ENCODE measurements around the gene ERG. TPM values are rescaled to one million over a fixed set of nuclear protein-coding genes. Genes with fewer than 3 reads are reported as not detected.

ERG gene
- total RNA-seq, 2 experiments from 2014 or later, result not detected

DNA sequence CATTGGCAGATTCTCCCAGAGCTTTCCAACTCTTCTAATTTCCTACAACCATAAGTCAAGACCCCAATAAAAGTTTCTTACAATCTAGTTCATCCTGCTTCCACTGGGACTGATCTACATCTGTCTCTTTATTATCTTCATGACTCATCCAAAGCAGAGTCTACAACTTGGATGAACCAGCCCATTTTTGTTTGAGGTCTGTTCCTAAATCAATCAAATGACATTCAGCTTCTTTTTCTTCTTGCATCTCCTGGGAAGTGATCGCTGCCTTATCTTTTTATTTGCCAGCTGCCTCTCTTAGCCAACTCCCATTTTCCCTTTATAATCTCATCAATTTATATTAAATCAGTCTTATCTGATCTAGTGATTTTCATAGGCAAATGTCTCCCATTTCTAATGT is 105.6 kb downstream of the ERG start:
- Histone ChIP-seq H3K9me3 (ENCODE audit: low read length) (no peaks in the 10 kb centered on the region), H3K4me1 (ENCODE audit: insufficient read depth, low read length, poor library complexity, severe bottlenecking) (no peaks in the 10 kb centered on the region), H2AFZ (ENCODE audit: low read length) (no peak overlapping the region), H3K9me2 (ENCODE audit: insufficient read depth, low read length) (no peaks in the 10 kb centered on the region), H3K4me3 (ENCODE audit: low read depth, low read length, poor library complexity, severe bottlenecking) (no peak overlapping the region), H3K4me2 (ENCODE audit: low read length) (no peak overlapping the region), H4K20me1 (ENCODE audit: insufficient read depth, low read length) (no peaks in the 10 kb centered on the region), H3K36me3 (ENCODE audit: insufficient read depth, low read length) (no peaks in the 10 kb centered on the region), H3K27ac (ENCODE audit: low read depth, low read length, poor library complexity, severe bottlenecking) (no peak overlapping the region), H3K79me2 (ENCODE audit: insufficient read depth, low read depth, low read length) (no peaks in the 10 kb centered on the region)
- no TSS peak for BruUV-seq (replicated peaks)
- ChIA-PET POLR2A (interaction anchor here (0.5 to 0.6 kb wide), 2 partner anchors 161 to 849 kb away, joined by 3 to 4 read pairs; no protein-coding TSS in a partner anchor), CTCF (ENCODE audit: unreplicated experiment) (no interaction called here)
- TF ChIP-seq, protein P1, sequence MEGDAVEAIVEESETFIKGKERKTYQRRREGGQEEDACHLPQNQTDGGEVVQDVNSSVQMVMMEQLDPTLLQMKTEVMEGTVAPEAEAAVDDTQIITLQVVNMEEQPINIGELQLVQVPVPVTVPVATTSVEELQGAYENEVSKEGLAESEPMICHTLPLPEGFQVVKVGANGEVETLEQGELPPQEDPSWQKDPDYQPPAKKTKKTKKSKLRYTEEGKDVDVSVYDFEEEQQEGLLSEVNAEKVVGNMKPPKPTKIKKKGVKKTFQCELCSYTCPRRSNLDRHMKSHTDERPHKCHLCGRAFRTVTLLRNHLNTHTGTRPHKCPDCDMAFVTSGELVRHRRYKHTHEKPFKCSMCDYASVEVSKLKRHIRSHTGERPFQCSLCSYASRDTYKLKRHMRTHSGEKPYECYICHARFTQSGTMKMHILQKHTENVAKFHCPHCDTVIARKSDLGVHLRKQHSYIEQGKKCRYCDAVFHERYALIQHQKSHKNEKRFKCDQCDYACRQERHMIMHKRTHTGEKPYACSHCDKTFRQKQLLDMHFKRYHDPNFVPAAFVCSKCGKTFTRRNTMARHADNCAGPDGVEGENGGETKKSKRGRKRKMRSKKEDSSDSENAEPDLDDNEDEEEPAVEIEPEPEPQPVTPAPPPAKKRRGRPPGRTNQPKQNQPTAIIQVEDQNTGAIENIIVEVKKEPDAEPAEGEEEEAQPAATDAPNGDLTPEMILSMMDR (conservative IDR thresholded peaks at IDR 0.05; ENCODE audit: low read length), result no peak
- TF ChIP-seq EZH2phosphoT487 (IDR thresholded peaks at IDR 0.05; ENCODE audit: borderline replicate concordance, low read depth, low read length), result no peak
- no peak for DNase-seq (ENCODE audit: low spot score)
- intact Hi-C loops (cut with micrococcal nuclease; ENCODE audit: unreplicated experiment), result no loop called here

DNA sequence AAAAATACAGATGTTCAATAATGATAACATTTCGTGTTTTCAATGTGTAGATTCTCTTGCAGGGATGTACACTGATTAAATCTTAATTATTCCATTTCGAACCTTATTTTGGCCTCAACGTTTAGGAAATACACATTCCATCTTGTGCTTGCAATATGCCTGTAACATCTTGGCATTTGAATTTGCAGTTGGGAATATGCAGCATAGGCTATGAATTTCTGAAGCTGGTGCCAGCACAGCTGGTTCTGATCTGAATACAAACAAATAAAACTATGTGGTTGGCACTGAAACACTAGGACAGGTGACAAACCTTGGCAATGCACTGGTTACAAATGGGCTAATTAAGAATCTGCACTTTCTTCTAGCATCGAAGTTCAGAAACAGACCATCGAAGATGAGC is 108.4 kb downstream of the ERG start:
- H3K27ac ChIP-seq (ENCODE audit: low read depth, low read length, poor library complexity, severe bottlenecking), result no peak overlapping the region
- no peaks in the 10 kb centered on the region for H4K20me1 ChIP-seq (ENCODE audit: insufficient read depth, low read length)
- CTCF ChIA-PET (ENCODE audit: unreplicated experiment), result no interaction called here
- intact Hi-C loops (cut with micrococcal nuclease; ENCODE audit: unreplicated experiment), result no loop called here
- TF ChIP-seq, protein P1 (conservative IDR thresholded peaks at IDR 0.05; ENCODE audit: low read length), result no peak
- no peak for TF ChIP-seq EZH2phosphoT487 (IDR thresholded peaks at IDR 0.05; ENCODE audit: borderline replicate concordance, low read depth, low read length)
- H3K4me1 ChIP-seq (ENCODE audit: insufficient read depth, low read length, poor library complexity, severe bottlenecking), result no peaks in the 10 kb centered on the region
- H3K4me3 ChIP-seq (ENCODE audit: low read depth, low read length, poor library complexity, severe bottlenecking), result no peak overlapping the region
- H3K36me3 ChIP-seq (ENCODE audit: insufficient read depth, low read length), result no peaks in the 10 kb centered on the region
- DNase-seq (ENCODE audit: low spot score), result no peak
- no TSS peak for BruUV-seq (replicated peaks)
- H3K79me2 ChIP-seq (ENCODE audit: insufficient read depth, low read depth, low read length), result no peaks in the 10 kb centered on the region
- no peaks in the 10 kb centered on the region for H3K9me3 ChIP-seq (ENCODE audit: low read length)
- POLR2A ChIA-PET, result no interaction called here
- no peak overlapping the region for H2AFZ ChIP-seq (ENCODE audit: low read length)
- H3K4me2 ChIP-seq (ENCODE audit: low read length), result no peak overlapping the region
- H3K9me2 ChIP-seq (ENCODE audit: insufficient read depth, low read length), result no peaks in the 10 kb centered on the region

DNA sequence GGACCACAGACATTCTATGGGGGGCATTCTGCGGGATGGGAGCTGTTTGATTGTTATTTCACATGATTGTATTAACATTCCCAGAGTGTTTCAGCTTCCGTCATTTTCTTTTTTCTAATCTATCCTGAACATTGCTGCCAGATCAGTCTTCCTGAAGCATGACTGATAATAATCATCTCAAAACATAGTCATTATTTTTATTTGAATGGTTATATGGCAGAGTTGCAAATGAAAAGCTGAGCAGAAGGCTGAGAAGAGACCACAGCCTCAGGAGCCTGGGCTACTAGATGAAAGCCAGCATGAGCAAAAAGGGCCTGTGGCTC is 109.0 kb downstream of the ERG start:
- intact Hi-C loops (cut with micrococcal nuclease; ENCODE audit: unreplicated experiment), result no loop called here

More for the DNA sequence above, 109.0 kb downstream of the ERG start:
- no peaks in the 10 kb centered on the region for H3K9me2 ChIP-seq (ENCODE audit: insufficient read depth, low read length)
- DNase-seq (ENCODE audit: low spot score), result no peak
- H3K36me3 ChIP-seq (ENCODE audit: insufficient read depth, low read length), result no peaks in the 10 kb centered on the region
- POLR2A ChIA-PET, result no interaction called here
- no peak overlapping the region for H3K27ac ChIP-seq (ENCODE audit: low read depth, low read length, poor library complexity, severe bottlenecking)
- no TSS peak for BruUV-seq (replicated peaks)
- H3K9me3 ChIP-seq (ENCODE audit: low read length), result no peaks in the 10 kb centered on the region
- no peak overlapping the region for H3K4me2 ChIP-seq (ENCODE audit: low read length)
- CTCF ChIA-PET (ENCODE audit: unreplicated experiment), result no interaction called here
- TF ChIP-seq, protein P1 (conservative IDR thresholded peaks at IDR 0.05; ENCODE audit: low read length), result no peak
- no peak for TF ChIP-seq EZH2phosphoT487 (IDR thresholded peaks at IDR 0.05; ENCODE audit: borderline replicate concordance, low read depth, low read length)
- H3K4me3 ChIP-seq (ENCODE audit: low read depth, low read length, poor library complexity, severe bottlenecking), result no peak overlapping the region
- no peaks in the 10 kb centered on the region for H3K4me1 ChIP-seq (ENCODE audit: insufficient read depth, low read length, poor library complexity, severe bottlenecking)
- H3K79me2 ChIP-seq (ENCODE audit: insufficient read depth, low read depth, low read length), result no peaks in the 10 kb centered on the region
- no peaks in the 10 kb centered on the region for H4K20me1 ChIP-seq (ENCODE audit: insufficient read depth, low read length)
- H2AFZ ChIP-seq (ENCODE audit: low read length), result no peak overlapping the region

Measured in OCI-LY7 (cell line).